Right renal pelvis (tissue), 4 donors: ENCODE data around the gene GIPR. TPM values are rescaled to one million over a fixed set of nuclear protein-coding genes. Genes with fewer than 3 reads are reported as not detected.
"Not testable (repeated sequence)": the region's sequence is repeated elsewhere in the genome, so short reads cannot be mapped to it uniquely, and the experiment has no call there.

Experiments used
- DNase-seq, 4 donors: peaks; one replicate each; pipeline ENCODE4 v3.0.0-alpha.2; 2013; ENCODE audit warnings: low read depth in 4 of 4, low spot score in 3 of 4, missing footprints in 1 of 4
- polyA plus RNA-seq, 4 donors: library from polyadenylated mRNA; unstranded; fragments of 120-200 nt; gene quantifications; one replicate each; pipeline ENCODE4 v1.2.1, GENCODE V29; 2013; ENCODE audit not compliant: insufficient read length in 4 of 4

GIPR gene
- polyA plus RNA-seq, 4 donors: 0.33 to 0.80 (median 0.58) TPM

- not testable (repeated sequence) for DNase-seq
Measured at GRCh38 chr19:45720065-45720464, 52.0 kb downstream of the GIPR start.

DNA sequence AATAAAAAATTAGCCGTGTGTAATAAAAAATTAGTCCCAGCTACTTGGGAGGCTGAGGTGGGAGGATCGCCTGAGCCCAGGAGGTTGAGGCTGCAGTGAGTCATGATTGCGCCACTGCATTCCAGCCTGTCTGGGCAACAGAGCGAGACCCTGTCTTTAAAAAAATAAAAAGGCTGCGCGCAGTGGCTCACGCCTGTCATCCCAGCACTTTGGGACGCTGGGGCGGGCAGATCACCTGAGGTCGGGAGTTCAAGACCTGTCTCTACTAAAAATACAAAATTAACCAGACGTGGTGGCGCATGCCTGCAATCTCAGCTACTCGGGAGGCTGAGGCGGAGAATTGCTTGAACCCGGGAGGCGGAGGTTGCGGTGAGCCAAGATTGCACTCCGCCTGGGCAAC is 60.7 kb downstream of the GIPR start:
- not testable (repeated sequence) for DNase-seq

DNA sequence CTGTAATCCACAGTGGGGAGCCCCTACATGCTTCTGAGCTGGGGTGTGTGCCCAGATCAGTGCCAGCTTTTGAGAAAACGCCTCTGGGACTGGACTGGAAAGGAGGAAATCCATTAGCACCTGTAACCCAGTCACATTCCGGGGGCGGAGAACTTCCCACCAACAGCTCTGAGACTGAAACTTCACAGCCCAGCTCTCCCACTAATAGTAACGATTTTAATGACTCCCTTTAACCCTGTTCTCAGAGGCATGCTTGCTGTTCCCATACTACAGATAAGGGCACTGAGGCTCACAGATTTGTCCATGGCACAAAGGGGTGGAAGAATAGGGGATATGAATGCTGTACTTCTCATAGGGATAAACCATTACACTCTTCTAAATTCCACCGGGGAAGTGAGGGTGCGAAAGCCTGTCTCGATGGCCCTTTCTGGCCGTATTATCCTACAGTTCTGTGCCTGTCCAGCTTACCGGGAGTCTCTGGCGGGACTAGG is 61.8 kb downstream of the GIPR start:
- no peak for DNase-seq

- DNase-seq: peak; percentile 91 to 97 (median 96)
Measured at GRCh38 chr19:45730368-45731288, 62.6 kb downstream of the GIPR start, which contains the start of gene FBXO46. Gene FBXO46, minus strand, starts transcription at chr19:45730896. Its CDS starts 17,401 bp downstream, at chr19:45713495.

Other genes starting within 250 kb of the GIPR start
- 10 to 100 TPM; 74.4 to 87.4 (median 79.2) TPM for gene ERCC1, start 244.3 kb upstream of the GIPR start, polyA plus RNA-seq
- 10 to 100 TPM in 3 of 4 donors, 1 to 10 TPM in 1; 2.6 to 85.3 (median 35.4) TPM for gene FOSB, start 200.2 kb upstream of the GIPR start, polyA plus RNA-seq
- 1 to 10 TPM; 7.4 to 9.1 (median 7.7) TPM for gene RTN2, start 171.2 kb upstream of the GIPR start, polyA plus RNA-seq
- gene PPM1N, start 169.8 kb upstream of the GIPR start, polyA plus RNA-seq: under 1 TPM in 3 of 4 donors, not detected in 1; 0.25 to 0.57 (median 0.25) TPM
- gene VASP, start 160.7 kb upstream of the GIPR start, polyA plus RNA-seq: 10 to 100 TPM; 52.2 to 55.3 (median 53.5) TPM
- 10 to 100 TPM; 10.8 to 11.8 (median 11.3) TPM for gene OPA3, start 83.4 kb upstream of the GIPR start, polyA plus RNA-seq
- 1 to 10 TPM; 4.7 to 7.6 (median 5.7) TPM for gene GPR4, start 66.0 kb upstream of the GIPR start, polyA plus RNA-seq
- gene EML2, start 28.8 kb upstream of the GIPR start, polyA plus RNA-seq: 10 to 100 TPM; 16.1 to 24.6 (median 21.6) TPM
- gene SNRPD2, start 23.7 kb downstream of the GIPR start, polyA plus RNA-seq: 100 to 1,000 TPM; 282 to 375 (median 322) TPM
- 10 to 100 TPM in 1 of 4 donors, 1 to 10 TPM in 3; 6.2 to 12.7 (median 8.4) TPM for gene QPCTL, start 24.4 kb downstream of the GIPR start, polyA plus RNA-seq
- 10 to 100 TPM; 13.3 to 19.0 (median 14.7) TPM for gene FBXO46, start 62.7 kb downstream of the GIPR start, polyA plus RNA-seq
- under 1 TPM in 1 of 4 donors, not detected in 3; 0.03 TPM for gene MEIOSIN, start 65.2 kb downstream of the GIPR start, polyA plus RNA-seq
- 10 to 100 TPM; 15.7 to 31.7 (median 21.6) TPM for gene SIX5, start 101.0 kb downstream of the GIPR start, polyA plus RNA-seq
- 10 to 100 TPM; 41.9 to 53.6 (median 47.1) TPM for gene DMPK, start 114.3 kb downstream of the GIPR start, polyA plus RNA-seq
- gene DMWD, start 124.6 kb downstream of the GIPR start, polyA plus RNA-seq: 10 to 100 TPM; 28.0 to 40.3 (median 29.1) TPM
- under 1 TPM in 1 of 4 donors, not detected in 3; 0.05 TPM for gene RSPH6A, start 147.1 kb downstream of the GIPR start, polyA plus RNA-seq
- gene SYMPK, start 194.9 kb downstream of the GIPR start, polyA plus RNA-seq: 10 to 100 TPM; 49.2 to 67.7 (median 58.9) TPM
- gene FOXA3, start 196.1 kb downstream of the GIPR start, polyA plus RNA-seq: under 1 TPM; 0.14 to 0.79 (median 0.43) TPM
- gene IRF2BP1, start 217.9 kb downstream of the GIPR start, polyA plus RNA-seq: 10 to 100 TPM; 18.1 to 31.1 (median 20.1) TPM
- 1 to 10 TPM; 4.6 to 6.3 (median 5.2) TPM for gene MYPOP, start 234.4 kb downstream of the GIPR start, polyA plus RNA-seq
- under 1 TPM in 1 of 4 donors, not detected in 3; 0.08 TPM for gene NANOS2, start 246.6 kb downstream of the GIPR start, polyA plus RNA-seq